CD1c-positive myeloid dendritic cell (primary cell): ENCODE measurements around the gene TLE4.
"Not testable (repeated sequence)": the region's sequence is repeated elsewhere in the genome, so short reads cannot be mapped to it uniquely, and the experiment has no call there.

Source experiments
- DNase-seq: peaks from one replicate; pipeline ENCODE4 v3.0.0-alpha.2; 2016; ENCODE audit errors: extremely low spot score

The TLE4 gene

DNA sequence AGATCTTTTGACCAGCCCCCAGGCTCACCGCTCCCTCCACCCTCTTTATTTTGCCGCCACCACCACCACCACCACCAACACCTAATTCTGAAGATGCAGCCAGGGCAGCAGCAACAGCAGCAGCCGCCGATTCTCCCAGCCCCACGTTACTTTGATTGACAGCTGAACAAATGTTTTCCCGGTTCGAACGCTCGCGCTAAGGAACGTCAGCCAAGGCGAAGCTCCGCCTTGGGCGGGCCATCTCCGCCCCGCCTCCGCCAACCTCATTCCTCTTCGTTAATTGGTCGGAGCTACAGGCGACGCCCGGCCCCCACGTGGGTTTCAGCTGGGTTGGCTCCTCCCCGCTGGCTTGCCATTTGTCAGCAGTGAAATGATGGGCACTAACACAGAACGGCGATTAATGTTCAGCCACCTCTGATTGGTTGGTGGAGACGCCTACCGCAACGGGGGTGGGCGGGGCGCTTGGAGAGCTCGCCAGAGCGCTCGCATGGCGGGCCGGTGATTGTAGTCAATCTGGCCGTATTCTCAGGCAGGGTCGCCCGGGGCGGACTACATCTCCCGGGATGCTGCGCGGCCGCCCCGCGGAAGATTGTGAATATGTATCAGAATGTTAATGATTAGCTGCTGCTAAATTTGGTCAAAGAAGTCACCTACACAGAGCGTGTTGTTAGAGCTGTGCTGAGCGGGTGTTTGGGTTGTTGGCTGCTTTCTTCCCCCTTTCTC, at the start of gene TLE4:
Gene TLE4 (plus strand): TSS at position 657 of the 723 bp plus-strand sequence. CDS start 826 bp downstream, outside the sequence.
- DNase-seq: peak; percentile 100

DNA sequence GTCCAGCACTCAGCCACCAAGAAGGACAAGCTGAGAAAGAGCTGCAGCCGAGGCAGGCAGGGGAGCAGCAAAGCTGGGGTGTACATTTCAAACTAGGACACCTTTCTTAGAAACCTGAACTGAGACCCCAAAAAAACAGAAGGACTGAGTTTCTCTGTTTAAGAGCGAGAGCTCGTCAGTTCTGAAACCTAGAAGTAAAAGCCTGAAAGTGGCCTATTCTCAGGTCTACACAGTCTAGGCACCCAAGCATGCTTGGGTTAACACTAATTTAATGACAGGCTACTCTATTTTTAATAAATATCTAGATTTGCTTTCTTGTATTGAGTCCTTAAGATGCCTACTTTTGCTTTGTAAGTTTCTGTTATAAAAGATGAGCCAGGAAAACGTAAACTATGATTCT, 49.0 kb upstream of the TLE4 start:
- DNase-seq: no peak

DNA sequence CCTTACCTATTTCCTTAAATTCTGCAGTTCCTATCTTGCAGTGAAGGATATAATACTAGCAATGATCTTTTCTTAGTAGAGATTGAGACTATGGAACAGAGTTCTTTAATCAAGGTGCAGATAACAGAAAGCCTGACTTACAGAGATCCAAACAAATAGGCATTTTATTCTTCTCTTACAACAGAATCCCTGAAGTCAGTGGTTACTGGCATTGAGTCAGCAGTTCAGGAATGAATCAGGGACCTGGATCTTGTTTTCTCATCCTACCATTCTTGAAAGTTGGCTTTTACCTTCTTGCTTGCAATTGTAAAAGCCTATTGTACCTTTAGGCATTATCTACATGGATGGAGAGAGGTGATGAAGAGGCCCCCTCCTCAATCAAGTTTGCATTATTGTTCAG, 47.5 kb upstream of the TLE4 start:
- no peak for DNase-seq

DNA sequence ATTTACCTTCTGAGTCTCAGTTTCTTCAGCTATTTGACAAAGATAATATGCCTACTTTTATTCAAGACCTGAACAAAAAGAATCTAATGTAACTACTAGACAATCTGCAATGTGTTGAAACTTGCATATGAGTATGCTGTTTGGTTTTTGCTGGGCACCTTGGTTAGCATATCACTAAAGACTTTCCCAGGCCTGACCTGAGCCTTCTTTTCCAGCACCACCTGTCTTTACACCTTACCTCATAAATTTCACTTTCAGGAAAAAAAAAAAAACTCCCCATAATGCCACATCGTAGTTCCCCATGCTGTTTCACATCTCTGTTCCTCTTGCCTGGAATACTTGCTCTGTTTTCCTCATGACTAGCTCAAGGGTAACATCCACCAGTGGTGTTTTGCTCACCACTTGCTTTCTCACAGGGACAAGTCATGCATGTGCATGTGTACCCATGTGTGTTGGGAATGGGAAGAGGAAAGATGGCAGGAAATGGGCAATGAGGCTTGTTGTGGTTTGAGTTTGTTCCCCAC, 45.6 kb upstream of the TLE4 start:
- DNase-seq: no peak

DNA sequence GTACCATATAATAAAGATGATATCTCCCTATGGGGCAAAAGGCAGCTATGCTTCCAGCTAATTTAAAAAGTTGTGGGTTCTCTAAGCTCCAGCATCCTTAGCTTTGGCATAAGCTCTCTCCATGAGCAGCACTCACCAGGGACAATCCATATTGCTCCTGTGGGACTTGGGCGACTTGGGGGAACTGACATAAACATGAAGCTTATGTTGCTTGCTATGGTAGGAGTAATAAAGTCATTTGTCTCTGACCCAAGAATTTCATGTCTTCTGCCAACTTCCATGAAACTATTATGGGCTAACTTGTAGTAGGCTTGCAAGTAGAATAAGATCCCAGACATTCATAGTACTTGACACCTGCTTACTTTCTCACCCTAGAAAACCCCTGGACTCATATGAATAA, 36.2 kb upstream of the TLE4 start:
- no peak for DNase-seq

DNA sequence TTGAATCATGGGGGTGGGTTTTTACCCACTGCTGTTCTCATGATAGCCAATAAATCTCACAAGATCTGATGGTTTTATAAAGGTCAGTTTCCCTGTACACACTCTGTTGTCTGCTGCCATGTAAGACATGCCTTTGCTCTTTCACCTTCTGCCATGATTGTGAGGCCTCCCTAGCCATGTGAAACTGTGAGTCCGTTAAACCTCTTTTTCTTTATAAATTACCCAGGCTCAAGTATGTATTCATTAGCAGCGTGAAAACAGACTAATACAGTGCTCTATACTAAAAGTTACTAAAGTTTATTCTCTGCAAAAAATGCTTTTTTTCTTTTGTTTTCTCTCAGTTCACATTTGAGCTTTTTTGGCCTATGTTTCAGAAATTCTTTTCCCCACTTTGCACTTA, 33.9 kb upstream of the TLE4 start:
- DNase-seq: no peak

DNA sequence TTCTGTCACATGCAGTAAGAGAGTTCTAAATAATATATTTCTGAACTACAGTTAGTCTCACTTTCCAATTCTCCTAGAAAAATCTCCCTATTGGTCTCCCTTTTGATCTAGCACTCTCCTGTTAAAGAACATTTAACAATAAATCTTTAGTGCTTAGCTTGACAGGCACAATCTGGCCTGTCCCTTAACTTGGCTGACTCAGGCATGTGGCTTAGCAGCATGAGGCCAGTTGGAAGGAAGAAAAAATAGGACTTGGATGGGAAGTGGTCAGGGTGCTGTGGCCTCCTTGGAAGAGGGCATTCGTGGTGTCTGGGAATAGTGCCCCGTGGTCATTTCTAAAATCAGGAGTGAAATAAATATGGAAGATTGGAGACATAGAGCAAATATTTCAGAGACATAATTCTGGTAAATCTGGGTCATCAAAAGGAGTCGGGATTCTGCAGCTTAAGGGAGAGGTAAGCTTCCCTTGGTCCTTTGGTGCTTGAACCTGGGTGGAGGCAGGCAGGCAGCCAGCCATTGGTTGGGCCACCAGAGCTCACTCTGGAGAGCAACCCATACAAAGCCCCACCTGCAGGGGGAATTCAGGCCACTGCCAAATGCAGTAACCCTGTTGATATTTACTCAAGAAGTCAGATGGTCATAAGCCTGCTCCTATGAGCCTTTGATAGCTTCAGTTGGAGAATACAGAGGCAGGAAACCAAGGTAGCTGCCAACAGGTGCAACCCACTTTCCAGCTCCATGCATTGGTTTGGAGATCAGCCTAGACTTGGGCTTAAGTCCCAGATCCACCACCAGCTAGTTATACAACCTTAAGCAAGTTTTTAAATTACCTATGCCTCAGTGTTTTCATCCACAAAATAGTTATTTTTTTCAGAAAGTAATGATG, 28.8 kb upstream of the TLE4 start:
- DNase-seq: no peak

DNA sequence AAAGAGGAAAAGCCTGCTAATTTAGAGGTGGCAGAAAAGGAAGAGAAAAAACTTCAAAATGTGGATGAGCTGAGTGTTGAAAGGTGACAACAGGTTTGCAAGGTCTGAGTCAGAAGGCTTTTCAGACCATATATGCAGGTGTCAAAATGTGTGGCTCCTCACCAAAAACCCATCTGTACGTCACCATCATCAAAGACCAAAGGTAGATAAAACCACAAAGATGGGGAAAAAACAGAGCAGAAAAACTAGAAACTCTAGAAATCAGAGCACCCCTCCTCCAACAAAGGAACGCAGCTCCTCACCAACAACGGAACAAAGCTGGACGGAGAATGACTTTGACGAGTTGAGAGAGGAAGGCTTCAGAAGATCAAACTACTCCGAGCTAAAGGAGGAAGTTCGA, 27.4 kb upstream of the TLE4 start:
- DNase-seq: not testable (repeated sequence)

DNA sequence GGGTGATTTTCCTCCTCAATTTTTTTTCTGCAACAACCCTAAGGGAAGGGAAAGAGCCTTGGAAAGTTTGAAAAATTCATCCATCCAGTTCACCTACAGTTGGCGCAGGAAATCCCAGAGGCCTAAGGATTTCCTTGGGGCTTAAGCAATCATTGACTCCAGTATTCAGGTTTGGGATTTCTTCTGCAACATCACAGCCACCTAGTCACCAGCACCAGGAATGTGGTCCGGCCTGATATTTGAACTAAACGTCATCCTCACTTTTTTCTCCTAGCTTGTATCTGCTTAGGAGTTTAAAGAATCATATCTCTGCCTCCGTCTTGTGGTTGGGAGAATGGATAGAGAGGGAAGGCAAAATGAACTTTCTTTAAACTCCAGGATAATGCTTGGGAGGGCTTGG, 20.2 kb upstream of the TLE4 start:
- DNase-seq: no peak

DNA sequence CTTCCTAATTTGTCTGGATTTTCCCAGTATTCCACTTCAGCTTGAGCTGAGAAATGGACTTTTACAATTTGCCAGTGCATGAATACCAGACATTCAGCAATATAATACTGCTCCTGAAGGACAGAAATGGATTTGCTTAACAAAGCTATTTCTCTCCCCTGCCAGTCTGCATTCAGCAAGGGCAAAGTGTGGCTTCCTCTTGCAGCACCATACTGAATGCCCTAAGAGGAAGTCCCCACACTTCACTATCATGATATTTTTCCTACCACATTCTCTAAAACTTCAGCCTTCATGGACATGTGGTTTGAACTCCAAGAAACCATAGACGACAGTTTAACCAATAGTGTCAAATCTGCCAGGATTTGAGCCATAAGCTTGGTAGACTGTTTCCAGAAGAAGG, 19.8 kb upstream of the TLE4 start:
- DNase-seq: no peak

DNA sequence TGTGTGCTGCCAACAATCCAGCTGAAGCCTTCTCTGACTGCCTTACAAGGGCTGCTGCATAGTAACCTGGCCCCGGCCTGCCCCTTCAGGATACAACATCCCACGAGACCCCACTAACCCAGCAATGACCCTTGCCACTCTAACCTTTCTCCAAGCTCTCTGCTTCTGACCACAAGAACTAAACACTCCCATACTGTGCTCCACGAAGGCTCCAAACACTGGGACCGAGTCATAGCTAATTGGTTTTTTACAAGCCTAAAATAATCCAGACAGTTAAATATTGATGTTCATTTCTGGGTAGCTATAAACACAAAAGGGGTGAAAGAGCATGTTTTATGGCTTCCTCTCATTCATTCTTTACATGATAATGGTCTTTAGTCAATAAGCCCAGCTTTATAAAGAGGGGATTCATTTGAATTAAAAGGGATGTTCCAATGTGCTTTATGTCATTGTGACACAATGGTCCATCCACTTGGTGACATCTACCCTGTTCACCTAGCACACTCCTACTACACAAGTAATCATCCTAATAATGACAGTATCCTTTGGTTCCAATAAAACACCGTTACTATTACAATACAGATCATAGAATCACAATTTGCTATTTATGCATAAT, 16.2 kb upstream of the TLE4 start:
- no peak for DNase-seq

DNA sequence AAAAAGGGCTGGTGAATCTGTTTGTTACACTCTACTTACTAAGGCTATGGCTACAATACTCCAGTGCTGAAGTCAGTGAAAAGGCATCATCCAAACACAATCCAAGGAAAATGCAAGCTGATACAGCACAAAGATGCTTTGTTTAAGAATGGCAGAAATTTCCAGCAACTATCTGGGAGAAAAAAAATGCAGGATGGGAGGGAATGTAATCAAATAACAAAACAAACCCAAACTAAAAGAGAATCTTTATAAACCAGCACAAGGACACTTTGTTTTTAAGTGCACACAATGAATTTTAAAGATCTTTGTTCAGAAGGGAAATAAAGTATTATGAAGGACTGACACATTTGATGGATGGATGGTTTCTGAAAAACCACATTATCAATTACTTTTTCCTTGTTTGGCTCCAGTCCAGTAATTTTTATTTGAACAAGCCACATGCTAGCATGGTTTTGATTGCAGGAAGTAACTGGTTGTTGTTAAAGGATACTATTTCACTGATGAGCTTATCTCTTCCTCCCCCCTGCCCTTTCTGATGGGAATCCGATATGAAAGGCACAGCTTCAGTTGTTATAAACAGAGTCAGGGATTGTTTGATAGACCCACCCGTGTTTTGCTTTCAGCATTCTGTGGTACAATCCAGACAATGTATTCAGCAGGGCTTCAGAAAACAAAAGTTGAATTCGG, 12.1 kb upstream of the TLE4 start:
- no peak for DNase-seq

DNA sequence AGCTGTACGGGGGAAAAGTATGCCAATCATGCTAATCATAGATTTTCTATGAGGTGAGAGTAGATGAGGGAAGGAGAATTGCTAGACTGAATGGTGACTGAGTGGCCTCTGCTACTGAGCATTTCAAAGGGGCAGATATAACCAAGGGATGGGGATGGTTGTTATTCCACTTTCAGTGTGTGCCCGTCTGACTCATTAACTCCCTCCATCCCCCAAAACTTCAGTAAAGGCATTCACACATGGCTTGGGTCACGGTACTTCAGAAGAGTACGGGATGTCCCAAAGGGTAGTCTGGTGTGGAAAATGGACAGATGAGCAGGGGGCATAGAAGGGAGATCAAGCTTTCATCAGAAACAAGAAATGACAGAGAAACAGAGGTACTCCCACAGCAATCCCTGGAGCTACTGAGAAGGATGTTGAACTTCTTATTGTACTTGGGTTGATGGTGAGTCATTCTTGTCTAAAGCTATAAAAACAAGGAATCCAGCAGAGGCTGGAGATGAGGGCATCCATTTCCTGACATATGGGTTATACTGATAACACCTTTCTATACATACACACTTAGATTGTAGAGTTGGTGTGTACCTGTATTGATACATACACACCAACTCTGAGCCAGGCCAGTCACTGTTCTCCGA, 8.9 kb upstream of the TLE4 start:
- DNase-seq: no peak

DNA sequence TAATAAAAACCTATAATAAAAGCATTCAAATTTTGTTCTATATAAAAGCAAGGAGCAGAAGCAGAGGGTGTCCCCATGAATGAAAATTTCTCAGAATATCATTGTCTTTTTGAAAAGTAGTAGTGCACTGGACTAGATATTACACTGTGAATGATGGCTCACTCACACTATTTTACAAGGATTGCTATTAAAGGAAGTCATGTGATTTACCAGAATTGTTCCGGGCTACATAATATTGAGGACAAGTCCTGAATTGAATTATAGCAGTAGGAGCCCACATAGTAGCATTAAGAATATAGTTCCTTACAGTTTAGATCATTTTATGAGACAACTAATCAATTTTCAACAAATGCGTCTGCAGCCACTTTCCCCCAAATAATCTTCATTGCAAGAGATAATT, 7.7 kb upstream of the TLE4 start:
- DNase-seq: no peak

DNA sequence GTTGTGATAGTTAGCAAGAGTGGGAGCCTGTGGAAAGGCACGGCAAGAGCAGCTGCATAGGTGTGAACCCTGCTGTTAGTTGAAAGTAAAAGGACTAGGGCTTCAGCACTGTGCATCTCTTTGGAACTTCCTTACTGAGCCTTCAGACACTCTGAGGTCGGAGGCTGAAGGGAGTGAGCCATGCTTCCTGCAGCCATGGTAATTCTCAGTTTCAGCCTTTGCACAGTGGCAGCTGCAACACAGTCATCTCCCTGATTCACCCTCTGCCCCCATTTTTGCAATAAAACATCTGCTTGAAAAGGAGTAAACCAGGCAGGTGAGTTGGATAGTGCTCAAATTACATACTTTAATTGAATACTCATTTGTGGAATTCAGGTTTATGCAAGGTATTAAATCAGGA, 6.5 kb upstream of the TLE4 start:
- DNase-seq: no peak

DNA sequence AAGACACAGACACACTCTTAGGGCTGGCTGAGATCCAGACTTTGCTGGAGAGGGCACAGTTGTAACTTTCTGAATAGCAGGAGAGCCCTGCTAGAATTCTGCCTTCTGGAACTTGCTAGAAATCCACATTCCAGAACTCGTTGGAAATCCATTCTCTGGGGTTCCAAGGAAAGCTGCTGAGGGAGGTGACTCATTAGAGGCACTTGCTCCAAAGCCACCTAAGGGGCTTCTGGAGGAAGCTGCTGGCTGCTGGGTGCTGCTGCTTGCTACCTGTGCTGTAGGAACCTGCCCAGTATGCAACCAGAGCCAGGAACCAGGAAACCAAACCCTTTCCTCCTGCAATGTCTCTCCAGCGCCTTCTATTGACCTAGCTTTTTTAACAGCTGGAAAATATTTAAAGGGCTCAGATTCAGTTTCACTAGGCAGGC, 4.1 kb upstream of the TLE4 start:
- no peak for DNase-seq

DNA sequence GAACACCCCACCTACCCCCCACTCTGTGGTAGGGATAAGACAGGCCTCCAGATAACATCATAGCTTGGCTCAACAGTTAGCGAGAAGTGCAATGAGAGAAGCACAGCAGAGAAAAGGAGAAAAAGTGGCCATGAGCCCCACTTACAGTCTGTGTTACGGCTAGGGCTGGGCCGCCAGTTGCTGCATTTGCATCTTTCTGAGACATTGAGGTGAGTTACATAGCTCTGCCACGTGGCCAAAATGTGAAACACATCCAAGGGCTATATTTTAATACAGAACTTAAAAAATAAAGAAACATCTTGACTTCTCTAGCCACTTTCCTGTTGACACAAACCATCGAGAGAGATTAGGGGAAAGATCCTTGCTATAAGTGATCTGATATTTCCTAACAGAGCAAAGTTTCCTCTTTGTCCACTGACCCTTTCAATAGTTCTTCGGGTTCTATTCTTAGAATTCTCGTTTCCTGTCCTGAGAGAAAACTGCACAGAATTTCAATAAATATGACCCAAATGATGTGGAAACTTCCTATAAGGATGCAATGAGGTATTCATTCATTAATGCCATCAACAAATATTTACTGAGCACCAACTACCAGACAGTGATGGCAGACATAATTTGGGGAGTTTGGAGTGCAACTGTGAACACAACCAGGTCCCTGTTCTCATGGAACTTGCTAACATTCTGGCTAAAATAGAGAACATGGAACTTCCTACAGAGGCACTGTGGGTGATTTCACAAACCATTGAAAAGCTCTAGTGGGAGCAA, 3.2 kb upstream of the TLE4 start:
- DNase-seq: peak; percentile 53

DNA sequence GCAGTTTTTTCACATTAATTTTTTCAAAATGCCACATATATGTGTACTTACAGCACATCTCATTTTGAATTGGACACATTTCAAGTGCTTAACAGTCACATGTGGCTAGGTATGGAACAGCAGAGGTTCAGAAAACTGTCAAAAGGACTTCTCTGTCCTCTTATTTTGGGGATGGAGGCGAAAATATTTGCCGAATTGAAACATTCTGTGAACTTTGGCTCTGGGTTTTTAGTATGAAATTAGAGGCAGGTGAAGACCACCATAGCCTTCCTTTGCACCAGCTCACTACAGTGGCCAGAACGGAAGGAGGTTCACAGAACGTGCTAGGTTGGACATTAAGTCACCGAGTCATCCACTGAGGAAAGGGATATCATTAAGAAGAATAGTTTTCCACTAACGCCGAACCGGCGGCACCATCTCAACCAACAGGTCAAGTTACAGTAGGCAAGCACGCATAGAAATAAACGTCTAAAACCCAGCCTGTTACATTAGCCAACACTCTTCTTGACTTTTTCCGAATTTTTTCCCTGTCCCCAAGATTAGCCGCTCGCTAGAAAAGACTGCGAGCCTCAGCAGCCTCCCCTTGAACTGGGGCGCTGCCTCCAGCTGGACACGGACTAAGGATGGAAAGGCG, 1.8 kb upstream of the TLE4 start:
- DNase-seq: no peak

DNA sequence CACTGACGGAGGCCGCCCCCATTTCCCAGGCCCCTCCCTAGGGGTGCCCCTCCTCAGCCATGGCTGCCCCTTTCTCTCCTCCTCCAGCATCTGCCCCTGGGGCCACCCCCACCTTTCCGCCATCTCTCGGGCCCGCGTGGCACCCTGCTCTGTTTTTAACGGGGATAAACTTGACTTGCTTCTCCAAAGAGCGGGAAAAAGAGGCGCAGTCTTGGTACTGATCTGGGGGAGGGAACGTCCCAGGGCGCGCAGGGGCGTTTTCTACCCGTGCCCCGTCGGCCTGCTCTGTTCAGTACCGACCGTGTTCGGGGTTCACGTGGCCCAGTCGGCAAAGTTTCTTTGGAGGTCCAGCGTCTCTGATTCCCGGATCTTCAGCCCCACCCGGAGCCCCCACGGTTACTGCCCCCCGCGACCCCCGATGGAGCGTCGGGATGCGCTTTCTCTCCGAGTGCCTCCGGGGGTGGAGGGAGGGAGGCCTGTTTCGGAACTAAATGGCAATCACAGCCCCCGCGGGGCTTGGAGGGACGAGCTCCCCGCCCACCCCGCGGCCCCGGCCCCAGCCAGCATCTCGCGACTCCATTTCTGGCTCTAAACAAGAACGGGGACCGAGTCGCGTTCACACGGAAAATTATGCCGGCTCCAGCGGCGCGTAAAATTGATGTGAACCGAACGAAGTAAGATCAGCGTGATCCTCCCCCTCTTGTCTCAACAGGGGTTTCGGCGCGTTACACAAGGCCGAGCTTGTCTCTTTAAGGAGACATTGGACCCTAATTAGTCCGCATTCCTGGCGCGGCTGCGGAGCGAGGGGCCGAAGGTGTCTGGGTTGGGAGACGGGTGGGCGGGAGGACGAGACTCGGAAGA, 1.1 kb upstream of the TLE4 start:
- DNase-seq: no peak
